ENCODE data around the gene OSBP2. TPM values are rescaled to one million over a fixed set of nuclear protein-coding genes. Genes with fewer than 3 reads are reported as not detected.

The OSBP2 gene
- polyA plus RNA-seq, 2 of the 4 experiments (the other 2 are of a cell fraction) = 2.7 to 6.0 TPM

GRCh38 chr22:30718938-30719337 lies 24.3 kb downstream of the OSBP2 start:
- no peak for TF ChIP-seq HOXA7 (CRISPR knock-in tag; IDR thresholded peaks at IDR 0.05)
- no peak for TF ChIP-seq KDM5A (IDR thresholded peaks at IDR 0.05)
- TF ChIP-seq CBX2 (IDR thresholded peaks at IDR 0.05; ENCODE audit: borderline replicate concordance, low read depth) = no peak
- TF ChIP-seq ESRRA (IDR thresholded peaks at IDR 0.05; ENCODE audit: borderline replicate concordance, low read length) = no peak
- no peak for TF ChIP-seq RARB (CRISPR knock-in tag; IDR thresholded peaks at IDR 0.05)
- TF ChIP-seq NR3C1 (IDR thresholded peaks at IDR 0.05) = no peak
- no peak for TF ChIP-seq ZFP36 (IDR thresholded peaks at IDR 0.05; ENCODE audit: borderline replicate concordance, partially characterized antibody)
- no peak for TF ChIP-seq HEYL (CRISPR knock-in tag; IDR thresholded peaks at IDR 0.05)
- TF ChIP-seq BCL3 (IDR thresholded peaks at IDR 0.05) = no peak
- TF ChIP-seq RFX5 (IDR thresholded peaks at IDR 0.05) = no peak
- TF ChIP-seq, protein P1, sequence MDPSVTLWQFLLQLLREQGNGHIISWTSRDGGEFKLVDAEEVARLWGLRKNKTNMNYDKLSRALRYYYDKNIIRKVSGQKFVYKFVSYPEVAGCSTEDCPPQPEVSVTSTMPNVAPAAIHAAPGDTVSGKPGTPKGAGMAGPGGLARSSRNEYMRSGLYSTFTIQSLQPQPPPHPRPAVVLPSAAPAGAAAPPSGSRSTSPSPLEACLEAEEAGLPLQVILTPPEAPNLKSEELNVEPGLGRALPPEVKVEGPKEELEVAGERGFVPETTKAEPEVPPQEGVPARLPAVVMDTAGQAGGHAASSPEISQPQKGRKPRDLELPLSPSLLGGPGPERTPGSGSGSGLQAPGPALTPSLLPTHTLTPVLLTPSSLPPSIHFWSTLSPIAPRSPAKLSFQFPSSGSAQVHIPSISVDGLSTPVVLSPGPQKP (IDR thresholded peaks at IDR 0.05; ENCODE audit: low read depth, low read length) = no peak
- TF ChIP-seq HDAC2 (IDR thresholded peaks at IDR 0.05) = no peak
- no peak for TF ChIP-seq CBX8 (IDR thresholded peaks at IDR 0.05)
- FAIRE-seq (no peak), DNase-seq (ENCODE audit: low read depth in 1 of 2, low spot score in 1 of 2) (no peak), ATAC-seq (no peak)
- Histone ChIP-seq H3K9me3 (no peaks in the 10 kb centered on the region), H3K4me2 (no peak overlapping the region), H3K4me3 (no peak overlapping the region), H3K4me1 (peaks cover 14% of the 10 kb centered on the region; the same call in 2 of the 3 replicates), H3K27ac (no peak overlapping the region)
- ChIA-PET CTCF (interaction anchor here (1.1 kb wide), 1 partner anchor 201 kb away, joined by 4 read pairs; no protein-coding TSS in a partner anchor), POLR2A (no interaction called here)
- WGBS (ENCODE audit: missing lambda C conversion rate) = 88% methylated on average over 4 of the region's 4 CpGs

GRCh38 chr22:30720263-30720837 lies 25.7 kb downstream of the OSBP2 start:
- CTCF ChIA-PET = interaction anchor here (0.5 kb wide), 1 partner anchor 18 kb away, joined by 3 read pairs; no protein-coding TSS in a partner anchor
- Histone ChIP-seq H3K9me3 (no peaks in the 10 kb centered on the region), H3K4me3 (no peak overlapping the region), H3K4me1 (peaks cover 14% of the 10 kb centered on the region; the same call in 2 of the 3 replicates), H3K4me2 (no peak overlapping the region), H3K27ac (no peak overlapping the region)
- DNase-seq (ENCODE audit: low read depth in 1 of 2, low spot score in 1 of 2) = no peak
- no peak for TF ChIP-seq HES2 (IDR thresholded peaks at IDR 0.05)
- TF ChIP-seq CBX8 (IDR thresholded peaks at IDR 0.05) = no peak
- no peak for TF ChIP-seq EHF (CRISPR knock-in tag; IDR thresholded peaks at IDR 0.05)
- no peak for TF ChIP-seq ZSCAN20 (CRISPR knock-in tag; IDR thresholded peaks at IDR 0.05)
- TF ChIP-seq REST (IDR thresholded peaks at IDR 0.05) = no peak
- no peak for TF ChIP-seq EHMT2 (IDR thresholded peaks at IDR 0.05; ENCODE audit: low read depth)
- TF ChIP-seq CEBPB (IDR thresholded peaks at IDR 0.05) = no peak
- TF ChIP-seq POLR2A (IDR thresholded peaks at IDR 0.05; ENCODE audit: low read length) = no peak
- no peak for TF ChIP-seq BHLHE40 (IDR thresholded peaks at IDR 0.05; ENCODE audit: low read depth, low read length)
- no peak for TF ChIP-seq HEYL (CRISPR knock-in tag; IDR thresholded peaks at IDR 0.05)
- no peak for TF ChIP-seq EP300 (IDR thresholded peaks at IDR 0.05)
- TF ChIP-seq HOXB5 (CRISPR knock-in tag; IDR thresholded peaks at IDR 0.05) = no peak
- no peak for ATAC-seq
- 82% methylated on average over 5 of the region's 5 CpGs for WGBS (ENCODE audit: missing lambda C conversion rate)
- POLR2A ChIA-PET = no interaction called here
- FAIRE-seq = no peak

Data from A549 (cell line).